ENCODE results near the gene CCDC63. TPM values are rescaled to one million over a fixed set of nuclear protein-coding genes. Genes with fewer than 3 reads are reported as not detected.

CCDC63 gene
- total and polyA plus RNA-seq, 2 donors (not counting 3 experiments of a cell fraction or from before 2014, with no cell fraction given), result not detected

GRCh38 chr12:110936367-110937103 is 89.7 kb downstream of the CCDC63 start:
- FAIRE-seq, result no peak
- CTCF ChIA-PET, result interaction anchor here (0.9 to 3.6 kb wide), 8 partner anchors 9 to 365 kb away, joined by 3 to 31 read pairs (median 6); no protein-coding TSS in a partner anchor

GRCh38 chr12:110937104-110937641 is 90.4 kb downstream of the CCDC63 start:
- Histone ChIP-seq H3K4me1 (ENCODE audit: control insufficient read depth, extremely low read depth, insufficient read depth, low read length) (no peaks in the 10 kb centered on the region), H4K20me1 (replicated peaks; ENCODE audit: control insufficient read depth, extremely low read depth, insufficient read depth, low read length) (no peaks in the 10 kb centered on the region), H3K27me3 (ENCODE audit: control insufficient read depth in 2 of 2, insufficient read depth in 2 of 2, low read length in 2 of 2) (no peaks in the 10 kb centered on the region), H3K4me2 (ENCODE audit: insufficient read depth, low read length) (no peak overlapping the region), H3K79me2 (ENCODE audit: control insufficient read depth, insufficient read depth, low read length) (no peaks in the 10 kb centered on the region), H3K9me1 (replicated peaks; ENCODE audit: control insufficient read depth, extremely low read depth, insufficient read depth, low read length) (no peaks in the 10 kb centered on the region), H3K27ac (ENCODE audit: insufficient read depth, low read depth, low read length) (no peak overlapping the region), H2AFZ (ENCODE audit: low read depth, low read length) (peak overlapping the region; percentile 5), H3K4me3 (replicated peaks in 1 of 3; ENCODE audit: insufficient read depth in 1 of 3, low read depth in 1 of 3, low read length in 3 of 3) (no peak overlapping the region), H3K9me3 (replicated peaks; ENCODE audit: control insufficient read depth, insufficient read depth, low read length) (no peaks in the 10 kb centered on the region), H3K36me3 (ENCODE audit: control insufficient read depth in 2 of 2, extremely low read depth in 1 of 2, insufficient read depth in 2 of 2, low read length in 2 of 2) (no peaks in the 10 kb centered on the region), H3K9ac (replicated peaks; ENCODE audit: extremely low read depth, insufficient read depth, low read length) (no peak overlapping the region)
- FAIRE-seq (peak; percentile 91), DNase-seq (ENCODE audit: low read depth, low spot score) (peak; percentile 56)
- ChIA-PET POLR2A (no interaction called here), CTCF (interaction anchor here (0.6 to 3.6 kb wide), 15 partner anchors 9 to 371 kb away, joined by 3 to 31 read pairs (median 4); no protein-coding TSS in a partner anchor)
- BruUV-seq (replicated peaks), result no TSS peak
- dilution Hi-C loops (cut with MboI; ENCODE audit: extremely low pct_ligation_motif_present, low sequenced_read_pairs) (no loop called here), intact Hi-C loops (cut with micrococcal nuclease) (loop anchor here (1.0 to 5.0 kb wide), 4 partner anchors 43 to 376 kb away; no protein-coding TSS in a partner anchor)
- TF ChIP-seq FOS (IDR thresholded peaks at IDR 0.05; ENCODE audit: borderline replicate concordance, insufficient read depth, low read length) (no peak), CTCF (IDR thresholded peaks at IDR 0.05; ENCODE audit: extremely low read depth in 1 of 2, insufficient read depth in 1 of 2, low read depth in 1 of 2, low read length in 2 of 2) (peak; percentile 94 to 98)

More at GRCh38 chr12:110936367-110937103, 89.7 kb downstream of the CCDC63 start:
- no peaks in the 10 kb centered on the region for H3K9me3 ChIP-seq (replicated peaks; ENCODE audit: control insufficient read depth, insufficient read depth, low read length)
- no peaks in the 10 kb centered on the region for H3K27me3 ChIP-seq (ENCODE audit: control insufficient read depth in 2 of 2, insufficient read depth in 2 of 2, low read length in 2 of 2)
- no peak overlapping the region for H3K9ac ChIP-seq (replicated peaks; ENCODE audit: extremely low read depth, insufficient read depth, low read length)
- no peaks in the 10 kb centered on the region for H3K79me2 ChIP-seq (ENCODE audit: control insufficient read depth, insufficient read depth, low read length)
- no peak overlapping the region for H3K4me2 ChIP-seq (ENCODE audit: insufficient read depth, low read length)
- H3K4me3 ChIP-seq (replicated peaks in 1 of 3; ENCODE audit: insufficient read depth in 1 of 3, low read depth in 1 of 3, low read length in 3 of 3), result no peak overlapping the region
- BruUV-seq (replicated peaks), result no TSS peak
- POLR2A ChIA-PET, result no interaction called here
- no peaks in the 10 kb centered on the region for H3K9me1 ChIP-seq (replicated peaks; ENCODE audit: control insufficient read depth, extremely low read depth, insufficient read depth, low read length)
- intact Hi-C loops (cut with micrococcal nuclease), result loop anchor here (1.0 to 5.0 kb wide), 4 partner anchors 42 to 377 kb away; no protein-coding TSS in a partner anchor
- no peak for DNase-seq (ENCODE audit: low read depth, low spot score)
- H3K4me1 ChIP-seq (ENCODE audit: control insufficient read depth, extremely low read depth, insufficient read depth, low read length), result no peaks in the 10 kb centered on the region
- no peak for TF ChIP-seq EZH2 (IDR thresholded peaks at IDR 0.05; ENCODE audit: borderline replicate concordance, low read depth, low read length, severe bottlenecking)
- TF ChIP-seq JUN (IDR thresholded peaks at IDR 0.05; ENCODE audit: borderline replicate concordance, insufficient read depth, insufficient read length, low read depth), result no peak
- TF ChIP-seq POLR2A (IDR thresholded peaks at IDR 0.05; ENCODE audit: low read depth, low read length), result no peak
- TF ChIP-seq MAX (IDR thresholded peaks at IDR 0.05; ENCODE audit: insufficient read depth, insufficient read length), result no peak
- TF ChIP-seq MYC (IDR thresholded peaks at IDR 0.05; ENCODE audit: low read depth, low read length), result no peak
- no peak for TF ChIP-seq FOS (IDR thresholded peaks at IDR 0.05; ENCODE audit: borderline replicate concordance, insufficient read depth, low read length)
- TF ChIP-seq GATA2 (IDR thresholded peaks at IDR 0.05; ENCODE audit: insufficient read depth, insufficient read length, low read depth, low read length), result no peak
- no peaks in the 10 kb centered on the region for H3K36me3 ChIP-seq (ENCODE audit: control insufficient read depth in 2 of 2, extremely low read depth in 1 of 2, insufficient read depth in 2 of 2, low read length in 2 of 2)
- H4K20me1 ChIP-seq (replicated peaks; ENCODE audit: control insufficient read depth, extremely low read depth, insufficient read depth, low read length), result no peaks in the 10 kb centered on the region
- no peak overlapping the region for H2AFZ ChIP-seq (ENCODE audit: low read depth, low read length)
- dilution Hi-C loops (cut with MboI; ENCODE audit: extremely low pct_ligation_motif_present, low sequenced_read_pairs), result no loop called here
- H3K27ac ChIP-seq (ENCODE audit: insufficient read depth, low read depth, low read length), result no peak overlapping the region

Data from endothelial cell of umbilical vein (primary cell).